ENCODE data around the gene PAPOLG.
"Not testable (repeated sequence)": the region's sequence is repeated elsewhere in the genome, so short reads cannot be mapped to it uniquely, and the experiment has no call there.

The PAPOLG gene

DNA sequence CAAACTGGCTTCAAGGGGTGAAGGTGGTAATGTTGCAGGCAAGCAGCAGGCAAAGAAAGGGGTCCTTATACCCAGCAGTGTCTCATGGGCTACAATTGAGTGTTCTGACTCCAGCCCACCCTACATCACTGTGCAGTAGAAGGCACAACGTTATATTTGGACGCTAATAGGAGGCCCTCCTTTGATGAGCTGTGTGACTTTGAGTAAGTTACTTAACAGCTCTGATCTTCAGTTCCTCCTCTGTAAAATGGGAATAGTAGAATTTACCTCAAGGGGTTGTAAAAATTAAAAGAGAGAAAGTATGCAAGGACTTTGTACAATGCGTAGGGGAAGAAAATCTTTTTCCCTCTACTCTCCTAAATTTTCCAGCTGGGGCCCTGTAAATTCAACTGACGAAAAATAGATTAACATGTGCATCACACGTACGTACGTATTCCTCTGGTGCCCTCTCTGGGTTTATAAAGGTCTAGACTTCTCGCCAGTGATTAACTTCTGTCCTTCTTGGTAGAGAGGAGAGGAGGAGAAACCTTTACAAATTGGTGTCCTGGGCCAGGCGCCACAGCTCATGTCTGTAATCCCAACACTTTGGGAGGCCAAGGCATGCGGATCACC lies 67.7 kb downstream of the PAPOLG start:
- no peak for DNase-seq

DNA sequence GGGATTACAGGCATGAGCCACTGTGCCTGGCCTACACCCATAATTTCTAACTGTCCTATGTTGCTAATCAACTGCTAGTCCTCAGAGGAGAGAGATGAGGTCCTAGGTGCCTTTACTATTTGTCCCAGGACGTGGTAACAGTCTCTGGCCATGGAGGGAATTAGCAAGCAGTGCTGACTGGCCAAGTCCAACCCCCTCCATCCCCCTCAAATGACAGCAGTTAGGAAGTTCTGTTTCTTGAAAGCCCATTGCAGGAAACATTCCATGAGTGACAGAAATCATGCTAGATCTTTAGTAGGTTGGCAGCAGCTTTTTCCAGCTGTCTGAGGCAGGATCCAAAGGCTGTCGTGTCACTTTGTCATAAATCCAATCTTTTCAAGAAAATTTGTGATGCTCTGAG lies 69.6 kb downstream of the PAPOLG start:
- no peak for DNase-seq

DNA sequence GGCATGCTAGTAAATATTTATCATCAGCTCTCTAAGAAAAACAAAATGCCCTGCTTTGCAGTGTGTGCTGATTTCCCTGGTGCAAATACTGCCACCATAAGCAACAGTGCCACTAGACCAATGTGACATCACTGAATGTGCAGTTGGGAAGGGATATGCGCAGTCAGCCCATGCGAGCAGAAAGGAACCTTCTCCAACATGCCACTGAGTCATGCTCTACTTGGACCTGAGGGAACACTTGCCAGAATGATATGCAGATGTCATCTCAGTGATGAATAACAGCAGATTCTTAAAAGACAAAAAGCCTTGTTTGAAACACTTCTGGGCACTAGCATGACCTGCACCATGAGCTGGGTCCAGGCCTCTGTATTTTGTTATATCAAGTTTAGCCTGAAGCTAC lies 70.0 kb downstream of the PAPOLG start:
- no peak for DNase-seq

DNA sequence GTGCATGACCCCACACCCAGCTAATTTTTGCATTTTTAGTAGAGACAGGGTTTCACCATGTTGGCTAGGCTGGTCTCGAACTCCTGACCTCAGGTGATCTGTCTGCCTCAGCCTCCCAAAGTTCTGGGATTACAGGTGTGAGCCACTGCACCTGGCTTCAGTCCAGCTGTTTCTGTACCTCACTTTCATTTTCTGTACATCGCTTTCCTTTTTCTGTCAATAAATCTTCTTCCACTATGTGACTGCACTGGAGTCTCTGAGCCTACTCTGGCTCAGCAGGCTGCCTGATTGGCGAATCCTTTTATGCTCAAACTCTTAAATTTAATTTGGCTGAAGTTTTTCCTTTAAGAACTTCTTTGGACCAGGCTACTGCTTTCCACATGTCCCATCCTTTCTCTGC lies 70.8 kb downstream of the PAPOLG start:
- DNase-seq = not testable (repeated sequence)

DNA sequence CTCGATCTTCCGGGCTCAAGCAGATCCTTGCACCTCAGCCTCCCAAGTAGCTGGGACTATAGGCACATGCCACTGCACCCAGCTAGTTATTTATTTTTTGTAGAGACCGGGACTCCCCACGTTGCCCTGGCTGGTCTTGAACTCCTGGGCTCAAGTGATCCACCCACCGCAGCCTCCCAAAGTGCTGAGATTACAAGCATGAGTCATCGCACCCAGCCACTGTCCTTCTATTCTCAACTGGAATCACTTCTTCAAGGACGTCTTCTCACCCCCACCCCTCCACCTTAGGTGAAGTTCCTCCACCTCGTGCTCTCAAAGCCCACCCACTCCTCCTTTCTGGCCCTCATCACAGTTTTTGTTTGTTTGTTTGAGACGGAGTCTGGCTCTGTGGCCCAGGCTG lies 71.3 kb downstream of the PAPOLG start:
- DNase-seq = no peak

DNA sequence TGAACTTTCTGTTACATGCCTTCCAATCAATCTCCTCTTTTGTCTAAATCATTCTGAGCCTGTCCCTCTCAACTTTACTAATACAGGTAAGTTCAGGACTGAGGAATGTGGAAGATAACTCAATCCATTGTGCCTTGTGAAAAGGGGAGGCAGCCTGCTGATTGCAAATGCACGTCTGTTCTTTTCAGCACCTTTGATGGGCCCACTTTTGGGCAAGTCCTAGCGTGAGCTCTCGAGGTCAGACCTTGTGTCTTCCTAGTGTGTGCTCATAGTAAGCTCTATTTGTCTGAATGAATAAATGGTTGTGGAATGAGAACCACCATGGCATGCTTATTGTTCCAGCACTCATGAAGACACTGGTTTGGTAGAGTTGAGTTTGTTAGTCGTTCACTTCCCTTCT lies 74.9 kb downstream of the PAPOLG start:
- DNase-seq = no peak

DNA sequence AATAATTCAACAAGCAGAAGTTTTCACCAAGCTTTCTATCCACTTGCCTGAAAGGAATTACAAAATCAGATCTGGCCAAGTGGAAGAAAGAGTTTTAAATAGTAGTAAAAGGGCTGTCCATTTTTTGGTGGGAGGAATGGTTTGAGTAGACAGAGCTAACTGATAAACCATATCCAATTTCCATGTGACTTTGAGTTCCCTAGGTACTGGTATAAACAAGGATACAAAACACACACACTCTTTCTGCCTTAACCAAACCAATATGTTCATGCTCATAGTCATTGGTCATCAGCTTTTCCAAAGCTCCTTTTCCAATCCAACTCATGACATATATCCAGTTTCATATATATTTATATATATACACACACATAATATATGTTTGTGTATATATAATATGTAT lies 75.9 kb downstream of the PAPOLG start:
- DNase-seq = no peak

DNA sequence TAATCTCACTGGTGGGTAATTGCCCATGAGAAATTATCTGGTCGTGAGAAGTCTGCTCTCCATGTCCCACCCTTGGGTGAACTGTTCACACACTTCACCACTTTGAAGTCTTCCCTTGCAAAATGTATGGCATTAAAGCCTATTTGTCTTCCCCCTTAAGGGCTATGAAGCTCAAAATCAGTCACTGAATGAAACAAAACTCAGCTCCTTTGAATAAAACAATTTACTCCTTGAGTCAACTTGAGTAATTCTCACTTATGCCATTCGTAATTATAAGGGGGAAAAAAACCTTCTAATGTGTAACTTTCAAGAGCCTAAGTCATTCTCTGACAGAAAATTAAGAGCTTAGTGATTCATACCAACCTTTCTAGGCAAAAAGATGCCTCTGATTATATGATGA lies 76.6 kb downstream of the PAPOLG start:
- DNase-seq = no peak

DNA sequence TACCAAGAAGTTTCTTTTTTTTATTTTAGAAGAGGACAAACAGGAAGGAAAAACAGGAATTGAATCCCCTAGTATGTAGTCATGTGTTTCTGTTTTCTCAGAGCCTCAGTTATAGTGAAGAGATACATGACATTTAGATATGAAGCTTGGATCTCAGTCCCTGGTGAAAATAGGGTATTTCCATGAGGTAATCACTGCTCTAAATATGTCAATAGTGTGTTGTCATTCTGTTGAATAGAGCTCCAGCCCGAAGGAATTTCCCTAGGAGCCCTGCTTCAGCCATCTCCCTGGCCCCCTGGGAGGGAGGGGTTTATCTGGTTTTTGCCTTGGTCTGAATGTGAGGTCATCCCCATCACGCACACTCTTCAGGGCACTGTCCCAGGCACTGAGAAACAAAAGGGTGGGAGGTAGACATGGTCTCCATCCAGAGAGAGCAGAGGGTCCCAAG lies 78.2 kb downstream of the PAPOLG start:
- peak in 1 of 2 donors; percentile 44 for DNase-seq

DNA sequence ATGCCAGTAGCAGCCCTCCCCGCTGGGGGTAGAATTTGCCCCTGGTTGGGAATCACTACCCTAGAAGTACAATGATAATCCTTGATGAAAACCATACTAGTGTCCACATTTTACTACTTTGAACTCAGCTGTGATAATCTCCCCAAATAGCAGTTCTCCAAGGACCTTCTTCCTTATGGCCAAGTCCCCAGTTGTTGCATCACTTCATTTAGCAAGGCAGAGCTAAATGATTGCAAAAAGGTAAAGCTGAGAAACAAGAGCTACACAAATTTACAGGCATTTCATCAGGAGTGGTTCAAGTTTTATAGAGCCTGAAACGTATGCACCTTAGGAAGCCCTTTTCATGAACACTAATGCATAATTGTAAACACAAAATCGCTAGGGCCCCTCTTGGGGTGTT lies 80.4 kb downstream of the PAPOLG start:
- DNase-seq = no peak

DNA sequence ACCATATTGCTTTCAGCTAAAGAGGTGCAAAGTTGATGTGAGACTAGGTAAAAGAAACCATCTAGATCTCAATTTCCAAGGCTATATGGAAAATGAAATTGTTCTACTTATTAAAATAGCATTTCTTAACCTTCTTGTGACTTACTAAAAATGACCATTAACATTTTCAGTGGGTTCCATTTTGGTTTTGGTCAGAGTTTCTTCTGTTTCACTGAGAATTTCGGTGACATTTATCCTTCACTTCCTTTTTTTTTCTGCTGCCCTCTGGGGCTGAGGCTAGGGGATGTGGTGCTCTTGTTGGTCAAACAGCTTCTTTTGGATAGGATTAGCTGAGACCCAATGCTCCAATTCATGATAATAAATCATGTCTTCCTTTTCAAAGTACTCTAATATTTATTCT lies 81.1 kb downstream of the PAPOLG start:
- no peak for DNase-seq

DNA sequence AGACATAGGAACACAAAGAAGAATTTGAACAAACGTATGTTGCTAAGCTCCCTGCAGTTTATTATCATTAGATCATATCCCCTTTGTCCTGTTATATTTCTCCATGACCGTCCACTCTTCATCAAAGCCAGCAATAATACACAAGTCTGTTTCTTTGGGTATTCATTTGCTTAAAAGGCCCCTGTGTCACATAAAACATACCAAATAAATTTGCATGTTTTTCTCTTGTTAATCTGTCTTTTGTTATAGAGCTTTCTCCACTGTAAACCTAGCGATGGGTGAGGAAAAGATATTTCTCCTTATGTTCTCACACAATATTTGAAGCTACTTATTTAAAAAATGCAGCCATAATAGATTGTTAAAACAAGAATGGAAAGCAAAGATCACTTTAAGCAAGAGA lies 82.4 kb downstream of the PAPOLG start:
- DNase-seq = no peak

DNA sequence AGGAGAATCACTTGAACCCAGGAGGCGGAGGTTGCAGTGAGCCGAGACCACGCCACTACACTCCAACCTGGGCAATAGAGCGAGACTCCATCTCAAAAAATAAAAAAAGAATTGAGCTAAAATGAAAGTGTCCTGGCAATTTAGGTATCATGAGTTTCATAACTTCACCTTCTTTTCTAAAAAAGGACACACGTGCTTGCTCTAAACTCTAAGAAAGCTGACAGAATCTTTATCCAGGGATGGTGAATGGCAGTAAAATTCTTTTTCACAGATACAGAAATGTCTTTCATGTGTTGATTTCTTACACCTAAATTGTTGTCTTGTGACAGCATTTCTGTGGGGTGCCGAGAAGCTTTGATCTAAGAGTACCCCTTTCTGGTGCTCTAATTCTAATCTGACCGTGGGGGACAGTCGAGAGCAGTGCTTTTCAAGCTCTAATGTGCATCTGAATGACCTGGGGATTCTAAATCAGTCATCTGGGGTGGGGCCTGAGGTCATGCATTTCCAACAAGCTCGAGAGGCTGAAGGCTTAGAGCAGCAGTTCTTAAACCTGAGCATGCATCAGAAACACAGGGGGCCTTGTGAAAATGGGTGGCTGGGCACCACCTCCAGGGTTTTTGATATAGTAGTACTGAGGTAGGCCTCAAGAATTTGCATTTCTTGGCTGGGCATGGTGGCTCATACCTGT lies 83.2 kb downstream of the PAPOLG start:
- DNase-seq = peak in 1 of 2 donors; percentile 13

DNA sequence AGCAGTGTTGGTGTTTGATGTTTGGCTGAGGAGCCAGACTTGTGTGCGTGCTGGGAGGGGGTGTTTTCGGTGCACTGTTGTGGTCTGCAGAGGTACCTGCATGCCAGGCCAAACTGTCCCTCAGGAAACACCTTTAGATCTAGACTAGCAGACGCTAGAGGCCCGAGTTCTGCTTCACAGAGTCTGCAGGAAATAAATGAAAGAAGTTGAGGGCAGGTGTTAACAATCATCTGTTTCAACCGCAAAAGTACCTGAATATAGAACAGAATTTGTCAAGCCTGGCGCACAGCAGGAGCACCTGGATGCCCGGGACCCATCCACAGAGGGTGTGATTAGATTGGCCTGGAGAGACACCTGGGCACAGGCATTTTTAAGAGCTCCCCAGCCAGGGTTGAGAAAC lies 84.8 kb downstream of the PAPOLG start:
- DNase-seq = peak in 1 of 2 donors; percentile 66

DNA sequence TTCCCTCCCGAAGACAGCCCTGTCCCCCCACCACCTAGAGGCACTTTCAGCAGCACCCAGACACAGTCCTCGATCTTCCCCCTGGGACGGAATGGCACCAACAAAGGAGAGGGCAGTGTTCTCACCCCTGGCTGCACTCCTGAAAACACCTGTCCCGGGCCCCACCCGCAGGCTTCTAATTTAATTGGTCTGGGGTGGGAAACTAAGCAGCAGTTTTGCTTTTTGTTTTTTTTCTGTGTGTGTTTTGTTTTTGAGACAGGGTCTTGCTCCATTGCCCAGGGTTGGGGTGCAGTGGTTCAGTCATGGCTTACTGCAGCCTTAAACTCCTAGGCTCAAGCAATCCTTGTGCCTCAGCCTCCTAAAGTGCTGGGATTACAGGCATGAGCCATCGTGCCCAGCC lies 86.9 kb downstream of the PAPOLG start:
- DNase-seq = no peak

DNA sequence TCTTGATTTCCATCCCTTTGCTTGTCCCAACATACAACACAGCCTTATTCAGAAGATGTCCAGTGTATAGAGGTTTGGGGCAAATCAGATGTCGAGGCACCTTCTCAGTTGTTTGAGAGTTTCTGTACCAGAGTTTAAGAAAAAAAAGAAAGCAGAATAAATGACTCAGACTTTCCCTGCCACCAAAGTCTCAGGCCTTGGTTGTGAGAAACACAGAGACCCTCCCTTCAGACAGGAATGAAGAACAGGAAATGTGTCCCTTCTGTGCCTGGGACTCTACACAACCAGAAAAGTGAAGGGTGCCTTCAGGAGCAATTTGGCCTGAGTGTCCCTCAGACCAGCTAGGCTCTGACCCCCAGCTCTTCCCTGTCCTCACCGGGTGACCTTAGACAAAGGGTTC lies 88.0 kb downstream of the PAPOLG start:
- DNase-seq = no peak

DNA sequence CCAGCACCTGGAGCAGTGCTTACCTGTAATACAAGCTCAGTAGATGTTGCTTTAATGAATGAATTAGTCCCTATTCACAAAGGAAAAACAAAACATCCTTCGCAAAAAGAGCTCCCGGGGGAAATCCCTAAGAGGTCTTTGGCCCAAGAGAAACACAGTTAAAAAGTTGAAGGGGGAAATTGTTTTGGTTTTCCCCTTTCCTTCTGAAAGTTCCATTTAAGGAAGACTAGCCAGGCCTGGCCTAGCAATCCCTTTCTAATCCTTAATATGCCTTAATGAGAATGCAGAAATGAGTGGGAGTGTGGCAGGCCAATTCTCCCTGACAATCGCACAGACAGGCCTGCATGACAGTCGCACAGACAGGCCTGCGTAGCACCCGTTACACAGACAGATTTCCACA lies 91.8 kb downstream of the PAPOLG start:
- no peak for DNase-seq

All from CD4-positive, alpha-beta T cell treated with Interleukin-1 beta for 1 hour (primary cell).